Medulla oblongata (tissue), 1 donor: ENCODE measurements around the gene VGLL2.
A peak's percentile ranks its signal among the peaks of the same experiment; 100 is the strongest.
"Not testable (repeated sequence)": the region's sequence is repeated elsewhere in the genome, so short reads cannot be mapped to it uniquely, and the experiment has no call there.

ENCODE experiments used
- DNase-seq: peaks from one replicate; pipeline ENCODE4 v3.0.0-alpha.2; 2015; ENCODE audit errors: extremely low spot score

Gene VGLL2

GRCh38 chr6:117265410-117266256 lies at the start of gene VGLL2:
TSS of gene VGLL2 (plus strand) at chr6:117265558. CDS start at chr6:117265764, 206 bp downstream.
- DNase-seq = peak; percentile 59

- no peak for DNase-seq
Measured at GRCh38 chr6:117222861-117223260, 42.5 kb upstream of the VGLL2 start.

- no peak for DNase-seq
Measured at GRCh38 chr6:117226778-117227177, 38.6 kb upstream of the VGLL2 start.

GRCh38 chr6:117227245-117227962 lies 38.0 kb upstream of the VGLL2 start:
- DNase-seq = no peak

- DNase-seq = no peak
Measured at GRCh38 chr6:117228202-117228601, 37.2 kb upstream of the VGLL2 start.

GRCh38 chr6:117229870-117230269 lies 35.5 kb upstream of the VGLL2 start:
- DNase-seq = no peak

- DNase-seq = no peak
Measured at GRCh38 chr6:117231466-117231865, 33.9 kb upstream of the VGLL2 start.

- DNase-seq = no peak
Measured at GRCh38 chr6:117232196-117232595, 33.2 kb upstream of the VGLL2 start.

GRCh38 chr6:117233145-117233544 lies 32.2 kb upstream of the VGLL2 start:
- peak; percentile 14 for DNase-seq

GRCh38 chr6:117237561-117237960 lies 27.8 kb upstream of the VGLL2 start:
- no peak for DNase-seq

- not testable (repeated sequence) for DNase-seq
Measured at GRCh38 chr6:117244571-117244970, 20.8 kb upstream of the VGLL2 start.

GRCh38 chr6:117244979-117245378 lies 20.4 kb upstream of the VGLL2 start:
- not testable (repeated sequence) for DNase-seq

GRCh38 chr6:117253785-117254184 lies 11.6 kb upstream of the VGLL2 start:
- DNase-seq = no peak

- DNase-seq = no peak
Measured at GRCh38 chr6:117262799-117263198, 2.6 kb upstream of the VGLL2 start.

- no peak for DNase-seq
Measured at GRCh38 chr6:117263353-117263927, 1.9 kb upstream of the VGLL2 start.

- no peak for DNase-seq
Measured at GRCh38 chr6:117264369-117264691, 1.0 kb upstream of the VGLL2 start.

GRCh38 chr6:117264692-117265409 lies 507 bp upstream of the VGLL2 start:
- peak; percentile 5 for DNase-seq

GRCh38 chr6:117266257-117267053 lies 1.1 kb downstream of the VGLL2 start:
- no peak for DNase-seq

GRCh38 chr6:117267054-117267347 lies 1.6 kb downstream of the VGLL2 start:
- no peak for DNase-seq

GRCh38 chr6:117267766-117268534 lies 2.6 kb downstream of the VGLL2 start:
- no peak for DNase-seq

GRCh38 chr6:117268924-117269323 lies 3.6 kb downstream of the VGLL2 start:
- DNase-seq = no peak
